ENCODE results near the gene DNAJA3. TPM values are rescaled to one million over a fixed set of nuclear protein-coding genes. Genes with fewer than 3 reads are reported as not detected.

DNAJA3 gene
- total and polyA plus RNA-seq, 10 of the 15 experiments (the other 5 are each of a cell fraction or from before 2014, with no cell fraction given), result 8.4 to 141 (median 60.8) TPM

- no peak for TF ChIP-seq NFYA (IDR thresholded peaks at IDR 0.05; ENCODE audit: borderline replicate concordance, low read depth, low read length)
- no peak for TF ChIP-seq CEBPB (IDR thresholded peaks at IDR 0.05; ENCODE audit: borderline replicate concordance in 1 of 2, low read depth in 2 of 2, low read length in 2 of 2)
- Histone ChIP-seq H2AFZ (ENCODE audit: control insufficient read depth, low read depth, low read length) (no peak overlapping the region), H3K4me2 (ENCODE audit: control insufficient read depth, insufficient read depth) (no peak overlapping the region), H3K79me2 (ENCODE audit: control insufficient read depth, insufficient read depth, low read length) (no peaks in the 10 kb centered on the region), H3K9ac (ENCODE audit: control insufficient read depth, insufficient read depth, low read length) (no peak overlapping the region), H3K4me3 (no peak overlapping the region), H3K36me3 (ENCODE audit: control insufficient read depth in 2 of 2, insufficient read depth in 2 of 2, low read length in 1 of 2) (peaks cover 23 to 40% of the 10 kb centered on the region in 2 experiments), H4K20me1 (ENCODE audit: control insufficient read depth, insufficient read depth) (no peaks in the 10 kb centered on the region; the same call in 1 of the 2 replicates), H3K27me3 (replicated peaks in 1 of 2; ENCODE audit: control insufficient read depth in 2 of 2, insufficient read depth in 2 of 2, low read length in 1 of 2) (no peaks in the 10 kb centered on the region), H3K9me3 (replicated peaks; ENCODE audit: control insufficient read depth, insufficient read depth, low read length) (no peaks in the 10 kb centered on the region), H3K27ac (ENCODE audit: control insufficient read depth, insufficient read depth) (no peak overlapping the region), H3K4me1 (ENCODE audit: control insufficient read depth, insufficient read depth, low read length) (no peaks in the 10 kb centered on the region)
- ChIA-PET SMC1A (ENCODE audit: uncharacterized antibody, unreplicated experiment) (no interaction called here), CTCF (no interaction called here), POLR2A (no interaction called here), RAD21 (ENCODE audit: unreplicated experiment) (no interaction called here)
- BruUV-seq (replicated peaks), result no TSS peak
- no peak for ATAC-seq
- intact Hi-C loops (cut with micrococcal nuclease; ENCODE audit: unreplicated experiment) (no loop called here), in situ Hi-C loops (cut with MboI) (no loop called here)
- DNase-seq (ENCODE audit: low read depth, low spot score), result no peak
- FAIRE-seq, result no peak
- WGBS (ENCODE audit: insufficient coverage, insufficient replicate concordance, low lambda C conversion rate, missing lambda C conversion rate), result 84% methylated on average over 5 of the region's 5 CpGs
Measured at GRCh38 chr16:4443271-4443670, 17.6 kb downstream of the DNAJA3 start.

GRCh38 chr16:4443986-4444385 is 18.3 kb downstream of the DNAJA3 start:
- SMC1A ChIA-PET (ENCODE audit: uncharacterized antibody, unreplicated experiment), result no interaction called here
- no peaks in the 10 kb centered on the region for H3K9me3 ChIP-seq (replicated peaks; ENCODE audit: control insufficient read depth, insufficient read depth, low read length)
- in situ Hi-C loops (cut with MboI), result no loop called here
- TF ChIP-seq MEF2B (IDR thresholded peaks at IDR 0.05; ENCODE audit: partially characterized antibody, poor library complexity, severe bottlenecking) (no peak), BMI1 (IDR thresholded peaks at IDR 0.05; ENCODE audit: borderline replicate concordance) (no peak), STAT3 (IDR thresholded peaks at IDR 0.05; ENCODE audit: low read depth, low read length) (no peak), RAD51 (IDR thresholded peaks at IDR 0.05) (no peak), TCF3 (IDR thresholded peaks at IDR 0.05; ENCODE audit: borderline replicate concordance, insufficient read depth, low read depth, low read length) (no peak), ATF2 (IDR thresholded peaks at IDR 0.05; ENCODE audit: low read length) (no peak), SMAD5 (IDR thresholded peaks at IDR 0.05; ENCODE audit: low read depth) (no peak), STAT1 (conservative IDR thresholded peaks at IDR 0.05) (no peak), CHD4 (IDR thresholded peaks at IDR 0.05) (no peak), SIX5 (IDR thresholded peaks at IDR 0.05; ENCODE audit: low read depth, low read length, severe bottlenecking) (no peak), TARDBP (IDR thresholded peaks at IDR 0.05; ENCODE audit: borderline replicate concordance) (no peak), PRDM15 (CRISPR knock-in tag; IDR thresholded peaks at IDR 0.05) (no peak), YY1 (IDR thresholded peaks at IDR 0.05; ENCODE audit: low read depth, low read length) (no peak)

More at GRCh38 chr16:4443986-4444385, 18.3 kb downstream of the DNAJA3 start:
- Histone ChIP-seq H3K27me3 (replicated peaks in 1 of 2; ENCODE audit: control insufficient read depth in 2 of 2, insufficient read depth in 2 of 2, low read length in 1 of 2) (no peaks in the 10 kb centered on the region), H3K9ac (ENCODE audit: control insufficient read depth, insufficient read depth, low read length) (no peak overlapping the region), H4K20me1 (ENCODE audit: control insufficient read depth, insufficient read depth) (no peaks in the 10 kb centered on the region; the same call in 1 of the 2 replicates), H3K4me3 (no peak overlapping the region), H3K4me2 (ENCODE audit: control insufficient read depth, insufficient read depth) (no peak overlapping the region), H3K79me2 (ENCODE audit: control insufficient read depth, insufficient read depth, low read length) (no peaks in the 10 kb centered on the region), H3K4me1 (ENCODE audit: control insufficient read depth, insufficient read depth, low read length) (no peaks in the 10 kb centered on the region), H2AFZ (ENCODE audit: control insufficient read depth, low read depth, low read length) (no peak overlapping the region), H3K27ac (ENCODE audit: control insufficient read depth, insufficient read depth) (no peak overlapping the region), H3K36me3 (ENCODE audit: control insufficient read depth in 2 of 2, insufficient read depth in 2 of 2, low read length in 1 of 2) (peaks cover 25 to 36% of the 10 kb centered on the region in 2 experiments)
- ChIA-PET POLR2A (interaction anchor here (0.6 kb wide), 1 partner anchor 149 kb away, joined by 3 read pairs; no protein-coding TSS in a partner anchor), RAD21 (ENCODE audit: unreplicated experiment) (no interaction called here), CTCF (no interaction called here)
- BruUV-seq (replicated peaks), result no TSS peak
- intact Hi-C loops (cut with micrococcal nuclease; ENCODE audit: unreplicated experiment), result no loop called here
- FAIRE-seq, result no peak
- whole genome bisulfite sequencing (ENCODE audit: insufficient coverage, insufficient replicate concordance, low lambda C conversion rate, missing lambda C conversion rate), result 100% methylated on average over 2 of the region's 4 CpGs
- no peak for DNase-seq (ENCODE audit: low read depth, low spot score)
- ATAC-seq, result no peak

All from GM12878 (cell line).